ENCODE data around the gene FBXO8. TPM values are rescaled to one million over a fixed set of nuclear protein-coding genes. Genes with fewer than 3 reads are reported as not detected.

The FBXO8 gene
- total RNA-seq, 4 donors from 2014 or later, result 14.3 to 61.9 (median 37.2) TPM

DNA sequence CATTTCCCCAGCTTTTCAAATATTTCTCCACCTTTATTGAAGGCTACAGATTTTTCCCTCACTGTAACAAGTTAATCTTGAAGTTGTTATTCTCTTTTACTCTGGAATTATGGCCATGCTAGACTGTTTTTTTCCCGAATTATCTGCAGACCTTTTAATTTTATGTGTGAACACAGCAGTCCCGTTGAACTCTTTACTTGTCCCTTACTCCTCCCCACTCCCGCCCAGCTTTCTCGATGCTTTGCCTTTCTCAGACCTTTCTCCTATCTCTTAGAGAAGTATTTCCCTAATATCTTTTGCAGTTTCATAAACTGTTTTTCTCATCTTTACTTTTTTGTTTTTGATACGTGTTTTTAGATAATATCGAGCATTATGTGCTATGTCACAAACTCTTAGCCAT is 1.0 kb upstream of the FBXO8 start:
- Histone ChIP-seq H3K27me3 (no peaks in the 10 kb centered on the region), H3K9me3 (no peaks in the 10 kb centered on the region), H3K36me3 (no peaks in the 10 kb centered on the region), H3K4me1 (peaks cover 0 to 13% of the 10 kb centered on the region in 2 donors), H3K4me3 (peak overlapping the region; percentile 76 to 93), H3K27ac (peak overlapping the region; percentile 93 to 99)
- intact Hi-C loops (cut with DNase I; ENCODE audit: low total_unique reads), result no loop called here
- DNase-seq, result no peak
- TF ChIP-seq, protein P1, sequence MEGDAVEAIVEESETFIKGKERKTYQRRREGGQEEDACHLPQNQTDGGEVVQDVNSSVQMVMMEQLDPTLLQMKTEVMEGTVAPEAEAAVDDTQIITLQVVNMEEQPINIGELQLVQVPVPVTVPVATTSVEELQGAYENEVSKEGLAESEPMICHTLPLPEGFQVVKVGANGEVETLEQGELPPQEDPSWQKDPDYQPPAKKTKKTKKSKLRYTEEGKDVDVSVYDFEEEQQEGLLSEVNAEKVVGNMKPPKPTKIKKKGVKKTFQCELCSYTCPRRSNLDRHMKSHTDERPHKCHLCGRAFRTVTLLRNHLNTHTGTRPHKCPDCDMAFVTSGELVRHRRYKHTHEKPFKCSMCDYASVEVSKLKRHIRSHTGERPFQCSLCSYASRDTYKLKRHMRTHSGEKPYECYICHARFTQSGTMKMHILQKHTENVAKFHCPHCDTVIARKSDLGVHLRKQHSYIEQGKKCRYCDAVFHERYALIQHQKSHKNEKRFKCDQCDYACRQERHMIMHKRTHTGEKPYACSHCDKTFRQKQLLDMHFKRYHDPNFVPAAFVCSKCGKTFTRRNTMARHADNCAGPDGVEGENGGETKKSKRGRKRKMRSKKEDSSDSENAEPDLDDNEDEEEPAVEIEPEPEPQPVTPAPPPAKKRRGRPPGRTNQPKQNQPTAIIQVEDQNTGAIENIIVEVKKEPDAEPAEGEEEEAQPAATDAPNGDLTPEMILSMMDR (IDR thresholded peaks at IDR 0.05), result no peak
- no peak for TF ChIP-seq POLR2A (IDR thresholded peaks at IDR 0.05)

DNA sequence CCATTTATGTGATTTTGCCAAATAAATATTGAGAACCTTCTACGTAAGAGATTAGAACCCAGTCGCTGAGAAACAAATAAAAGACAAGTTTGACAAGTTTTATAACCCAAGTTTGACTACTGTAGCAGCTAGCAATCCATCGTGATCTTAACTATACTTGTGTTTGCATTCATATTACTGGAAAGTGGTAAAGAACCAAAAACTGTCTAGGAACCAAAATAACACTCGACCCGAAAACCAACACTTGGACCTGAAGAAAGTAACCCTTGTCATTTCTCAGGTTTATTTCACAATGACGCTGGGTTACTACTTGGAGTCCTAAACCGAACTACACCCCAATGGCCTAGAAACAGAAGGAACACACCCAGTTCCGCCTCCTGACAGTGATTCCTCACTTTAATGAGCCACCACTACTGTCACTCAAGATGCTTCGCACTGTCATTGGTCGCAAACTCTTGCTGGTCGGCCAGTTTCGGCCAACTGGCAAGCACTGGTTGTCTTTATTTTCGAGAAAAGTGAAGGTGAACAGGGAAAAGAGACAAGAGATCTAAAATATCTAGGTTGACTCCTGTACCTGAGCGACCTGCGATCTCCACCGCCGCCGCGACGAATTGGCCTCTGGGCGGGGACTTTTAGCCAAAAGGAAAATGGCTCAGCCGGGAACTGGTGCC is 496 bp downstream of the FBXO8 start:
- peaks cover 0 to 13% of the 10 kb centered on the region in 2 donors for H3K4me1 ChIP-seq
- H3K27me3 ChIP-seq, result no peaks in the 10 kb centered on the region
- intact Hi-C loops (cut with DNase I; ENCODE audit: low total_unique reads), result no loop called here
- peak overlapping the region; percentile 93 to 99 for H3K27ac ChIP-seq
- no peaks in the 10 kb centered on the region for H3K9me3 ChIP-seq
- TF ChIP-seq, protein P1 (IDR thresholded peaks at IDR 0.05), result peak in 1 of 4 experiments; percentile 17
- TF ChIP-seq POLR2A (IDR thresholded peaks at IDR 0.05), result no peak
- H3K4me3 ChIP-seq, result peak overlapping the region; percentile 76 to 93
- H3K36me3 ChIP-seq, result no peaks in the 10 kb centered on the region
- DNase-seq, result peak; percentile 71 to 79

DNA sequence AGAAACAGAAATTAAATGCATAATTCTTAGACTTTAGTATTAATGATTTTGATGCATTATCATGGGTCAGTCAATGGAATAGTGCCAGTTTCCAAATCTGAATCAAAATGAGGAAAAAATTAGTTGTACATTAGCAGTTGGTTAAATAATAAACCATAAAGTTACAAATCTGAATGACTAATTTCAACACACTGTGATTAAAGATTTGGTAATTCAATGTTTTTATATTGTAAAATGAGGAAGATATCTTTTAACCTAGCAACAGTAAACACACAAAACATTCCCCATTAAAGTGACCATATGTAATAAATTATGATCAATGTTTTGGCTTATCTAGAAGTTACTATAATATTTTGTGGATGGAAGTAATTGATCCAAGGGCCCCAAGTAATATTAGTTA is 1.6 kb downstream of the FBXO8 start:
- TF ChIP-seq POLR2A (IDR thresholded peaks at IDR 0.05), result no peak
- TF ChIP-seq, protein P1 (IDR thresholded peaks at IDR 0.05), result no peak
- Histone ChIP-seq H3K27me3 (no peaks in the 10 kb centered on the region), H3K27ac (no peak overlapping the region), H3K4me3 (peak overlapping the region in 1 of 2 donors; percentile 76), H3K36me3 (no peaks in the 10 kb centered on the region), H3K9me3 (no peaks in the 10 kb centered on the region), H3K4me1 (peaks cover 0 to 13% of the 10 kb centered on the region in 2 donors)
- DNase-seq, result no peak
- intact Hi-C loops (cut with DNase I; ENCODE audit: low total_unique reads), result no loop called here

DNA sequence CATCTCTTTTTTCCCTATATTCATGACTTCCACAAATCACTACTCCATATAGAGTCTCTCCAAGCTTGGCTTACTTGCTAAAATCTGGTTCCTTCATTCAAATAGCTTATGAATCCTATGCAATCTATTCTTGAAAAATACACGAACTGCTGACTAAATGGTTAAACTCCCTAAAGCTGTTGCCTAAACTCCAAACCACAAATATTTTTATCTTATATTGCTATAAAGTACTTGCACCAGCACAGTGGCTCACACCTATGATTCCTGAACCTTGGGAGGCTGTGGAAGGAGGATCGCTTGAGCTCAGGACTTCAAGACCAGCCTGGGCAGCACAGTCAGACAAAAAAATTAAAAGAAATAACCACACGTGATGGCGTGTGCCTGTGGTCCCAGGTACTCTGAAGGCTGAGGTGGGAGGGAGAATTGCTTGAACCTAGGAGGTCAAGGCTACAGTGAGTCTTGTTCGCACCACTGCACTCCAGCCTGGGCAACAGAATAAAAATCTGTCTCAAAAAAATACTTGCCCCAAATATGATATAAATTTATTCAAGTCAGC is 2.2 kb downstream of the FBXO8 start:
- peaks cover 0 to 13% of the 10 kb centered on the region in 2 donors for H3K4me1 ChIP-seq
- H3K9me3 ChIP-seq, result no peaks in the 10 kb centered on the region
- intact Hi-C loops (cut with DNase I; ENCODE audit: low total_unique reads), result no loop called here
- TF ChIP-seq, protein P1 (IDR thresholded peaks at IDR 0.05), result no peak
- no peak for TF ChIP-seq POLR2A (IDR thresholded peaks at IDR 0.05)
- no peak for DNase-seq
- H3K4me3 ChIP-seq, result no peak overlapping the region
- H3K27ac ChIP-seq, result no peak overlapping the region
- H3K27me3 ChIP-seq, result no peaks in the 10 kb centered on the region
- H3K36me3 ChIP-seq, result no peaks in the 10 kb centered on the region

DNA sequence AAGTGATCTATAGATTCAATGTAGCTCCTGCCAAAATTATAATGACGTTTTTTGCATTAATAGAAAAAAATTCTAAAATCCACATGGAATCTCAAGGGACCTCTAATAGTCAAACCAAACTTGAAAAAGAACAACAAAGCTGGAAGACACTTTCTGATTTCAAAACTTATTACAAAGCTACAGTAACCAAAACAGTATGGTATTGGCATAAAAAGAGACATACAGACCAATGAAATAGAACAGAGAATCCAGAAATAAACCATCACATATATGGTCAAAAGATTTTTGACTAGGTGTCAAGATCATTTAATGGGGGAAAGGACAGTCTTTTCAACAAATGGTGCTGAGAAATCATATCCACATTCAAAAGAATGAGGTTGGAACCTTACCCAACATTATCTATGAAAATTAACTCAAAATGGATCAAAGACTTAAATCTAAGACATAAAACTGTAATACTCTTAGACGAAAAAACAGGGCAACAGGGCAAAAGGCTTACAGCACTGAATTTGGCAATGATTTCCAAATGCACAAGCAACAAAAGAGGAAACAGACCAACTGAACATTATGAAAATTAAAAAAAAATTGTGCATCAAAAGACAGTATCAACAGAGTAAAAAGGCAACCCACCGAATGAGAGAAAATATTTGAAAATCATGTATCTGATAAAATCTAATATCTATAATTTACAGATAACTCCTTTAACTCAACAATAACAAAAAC is 3.9 kb downstream of the FBXO8 start:
- TF ChIP-seq POLR2A (IDR thresholded peaks at IDR 0.05), result no peak
- no peaks in the 10 kb centered on the region for H3K27me3 ChIP-seq
- H3K36me3 ChIP-seq, result no peaks in the 10 kb centered on the region
- no peaks in the 10 kb centered on the region for H3K9me3 ChIP-seq
- intact Hi-C loops (cut with DNase I; ENCODE audit: low total_unique reads), result no loop called here
- no peak for DNase-seq
- peaks cover 0 to 13% of the 10 kb centered on the region in 2 donors for H3K4me1 ChIP-seq
- no peak overlapping the region for H3K27ac ChIP-seq
- H3K4me3 ChIP-seq, result no peak overlapping the region

Measured in uterus (tissue), 4 donors.